GM21786 (cell line): ENCODE measurements around the gene RAP1GAP2.
"Not testable (repeated sequence)": the region's sequence is repeated elsewhere in the genome, so short reads cannot be mapped to it uniquely, and the experiment has no call there.

Experiments used
- ATAC-seq: cut with Tn5 transposase; IDR thresholded peaks from one replicate; pipeline ENCODE4 v1.9.1; 2021; ENCODE audit not compliant: unreplicated experiment

The RAP1GAP2 gene

DNA sequence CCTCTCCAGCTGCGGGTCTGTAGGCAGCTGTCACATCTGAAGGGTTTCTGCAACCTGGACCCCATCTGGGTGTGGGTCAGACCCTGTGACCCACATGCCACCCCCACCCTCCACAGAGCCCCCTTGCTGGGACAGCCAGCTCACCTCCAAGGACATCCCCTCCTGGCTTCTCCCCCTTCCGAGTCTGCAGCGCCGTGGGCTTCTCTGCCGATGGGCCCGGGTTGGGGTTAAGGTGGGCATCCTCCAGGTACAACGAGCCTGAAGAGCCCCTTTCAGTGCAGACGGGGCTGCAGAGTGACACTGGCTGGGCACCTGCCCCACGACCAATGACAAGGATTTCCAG is 238.3 kb downstream of the RAP1GAP2 start:
- ATAC-seq, result no peak

DNA sequence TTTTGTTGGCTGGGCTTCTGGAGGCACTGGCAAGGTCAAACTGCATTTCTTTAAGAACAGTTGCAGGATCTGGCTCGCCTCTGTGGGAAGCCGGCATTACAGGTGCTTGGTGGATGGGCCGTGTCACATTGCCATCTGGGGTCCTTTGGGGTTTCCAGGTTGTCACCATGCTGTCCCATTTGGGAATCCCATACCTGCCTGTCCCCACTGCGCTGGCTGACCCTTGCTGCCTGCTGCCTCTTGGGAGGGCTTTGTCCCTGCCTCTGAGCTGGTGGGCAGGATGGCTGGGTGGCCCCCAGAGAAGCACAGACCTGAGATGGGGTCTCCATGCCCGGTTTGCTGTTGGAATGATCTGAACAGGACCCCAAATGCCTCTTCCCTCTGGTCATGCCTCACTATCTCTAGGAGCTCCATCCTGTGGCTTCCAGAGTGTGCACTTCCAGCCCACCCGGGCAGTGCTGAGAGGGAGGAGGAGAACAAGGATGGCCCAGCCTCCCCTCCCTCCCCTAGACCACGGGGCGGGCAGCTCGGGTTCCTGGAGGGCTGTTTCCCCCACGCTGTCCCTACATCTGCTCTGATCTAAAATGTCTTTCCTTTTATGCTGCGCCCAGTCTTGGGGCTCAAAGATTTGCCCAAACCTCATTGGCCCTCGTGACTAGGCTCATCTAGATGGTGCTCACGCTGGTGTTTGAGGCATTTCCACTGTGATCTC is 239.2 kb downstream of the RAP1GAP2 start:
- ATAC-seq, result no peak

DNA sequence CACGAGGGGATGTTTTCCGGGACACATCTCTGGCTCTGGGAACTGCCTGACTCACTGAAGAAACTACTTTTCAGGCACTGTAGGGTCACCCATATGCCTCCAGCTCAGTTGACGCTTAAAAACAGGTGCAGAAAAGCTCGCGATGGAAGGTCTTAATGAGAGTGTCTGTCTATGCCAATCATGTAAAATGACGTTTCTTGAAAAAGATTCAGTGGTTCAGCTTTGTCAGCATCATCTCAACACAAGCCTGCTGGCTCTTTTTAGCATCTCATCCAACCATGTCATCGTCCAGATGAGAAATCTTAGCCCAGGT is 239.7 kb downstream of the RAP1GAP2 start:
- ATAC-seq, result no peak

DNA sequence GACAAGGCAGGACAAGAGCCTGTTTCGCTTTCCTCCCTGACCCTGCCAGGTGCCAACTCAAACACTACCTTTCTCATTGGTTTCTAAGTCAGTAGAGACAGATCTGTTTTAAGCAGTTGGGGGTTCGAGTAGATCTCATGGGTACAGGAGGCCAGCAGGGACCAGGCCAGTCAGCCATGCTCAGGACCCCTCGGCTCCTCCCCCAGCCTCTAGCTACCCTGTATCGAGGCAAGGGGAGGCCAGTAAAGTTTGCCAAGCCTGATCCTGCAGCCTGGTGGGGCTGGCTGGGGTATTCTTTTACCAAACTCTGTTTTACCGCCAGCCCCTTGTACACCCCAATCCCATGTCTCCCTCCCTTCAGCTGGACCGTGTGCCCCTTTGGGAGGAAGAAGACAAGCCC is 240.6 kb downstream of the RAP1GAP2 start:
- no peak for ATAC-seq

DNA sequence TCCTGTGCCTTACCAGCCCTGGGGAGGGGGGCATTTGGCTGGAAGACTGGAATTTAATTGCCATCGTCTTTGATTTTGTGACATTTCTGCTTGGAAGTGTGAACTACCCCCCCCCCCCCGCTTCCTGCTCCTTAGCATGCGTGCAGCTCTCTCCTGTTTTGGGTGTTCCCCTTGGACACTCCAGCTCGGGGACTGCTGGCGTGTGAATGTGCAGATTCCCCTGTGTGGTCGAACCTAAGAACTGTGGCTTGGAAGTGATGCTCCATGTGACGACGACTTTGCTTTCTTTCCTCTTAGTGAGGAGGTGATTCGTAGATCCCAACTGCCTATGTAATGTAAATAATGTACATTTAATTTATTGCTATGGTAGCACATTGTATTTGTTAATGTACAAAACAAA is 241.0 kb downstream of the RAP1GAP2 start:
- no peak for ATAC-seq

DNA sequence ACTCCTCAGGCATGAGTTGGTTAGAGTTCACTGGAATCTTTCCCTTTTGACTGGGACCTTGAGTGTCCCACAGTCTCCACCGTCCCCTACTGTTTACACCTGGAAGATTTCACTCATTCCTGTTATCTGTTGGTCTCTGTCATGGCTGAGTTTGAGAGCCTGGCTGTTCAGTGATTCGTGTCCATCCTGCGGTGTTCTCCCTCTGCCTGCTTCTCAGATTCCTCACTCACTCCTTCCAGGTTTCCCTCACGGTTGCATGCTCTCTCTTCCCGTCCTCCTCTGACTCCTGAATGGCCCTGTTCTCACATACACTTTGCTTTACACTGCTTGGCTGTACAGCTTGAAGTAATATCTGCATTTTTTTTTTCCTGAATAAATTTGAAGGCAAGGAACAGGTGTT is 242.7 kb downstream of the RAP1GAP2 start:
- no peak for ATAC-seq

DNA sequence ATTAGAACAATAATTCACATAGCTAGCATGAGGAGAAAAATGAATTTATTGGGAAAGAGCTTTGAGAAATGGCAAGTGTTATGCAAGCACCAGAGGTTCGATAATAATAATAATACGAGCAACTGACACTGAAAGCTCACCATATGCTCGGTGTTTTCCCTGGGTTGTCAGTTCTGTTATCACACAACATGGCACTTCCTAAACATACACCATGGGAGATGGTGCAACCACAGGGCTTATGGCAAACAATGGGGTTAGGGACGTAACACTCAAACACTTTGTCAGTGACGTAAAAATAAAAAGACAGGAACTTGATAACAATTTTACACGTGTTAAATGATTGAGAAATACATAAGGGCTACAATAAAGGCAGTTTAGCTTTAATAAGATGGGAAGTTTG is 243.5 kb downstream of the RAP1GAP2 start:
- no peak for ATAC-seq

- ATAC-seq, result no peak
These were observed 244.6 kb downstream of the RAP1GAP2 start for GRCh38 chr17:3040882-3041281.

- no peak for ATAC-seq
These were observed 247.6 kb downstream of the RAP1GAP2 start for GRCh38 chr17:3043737-3044365.

GRCh38 chr17:3046753-3047152 is 250.5 kb downstream of the RAP1GAP2 start:
- no peak for ATAC-seq

DNA sequence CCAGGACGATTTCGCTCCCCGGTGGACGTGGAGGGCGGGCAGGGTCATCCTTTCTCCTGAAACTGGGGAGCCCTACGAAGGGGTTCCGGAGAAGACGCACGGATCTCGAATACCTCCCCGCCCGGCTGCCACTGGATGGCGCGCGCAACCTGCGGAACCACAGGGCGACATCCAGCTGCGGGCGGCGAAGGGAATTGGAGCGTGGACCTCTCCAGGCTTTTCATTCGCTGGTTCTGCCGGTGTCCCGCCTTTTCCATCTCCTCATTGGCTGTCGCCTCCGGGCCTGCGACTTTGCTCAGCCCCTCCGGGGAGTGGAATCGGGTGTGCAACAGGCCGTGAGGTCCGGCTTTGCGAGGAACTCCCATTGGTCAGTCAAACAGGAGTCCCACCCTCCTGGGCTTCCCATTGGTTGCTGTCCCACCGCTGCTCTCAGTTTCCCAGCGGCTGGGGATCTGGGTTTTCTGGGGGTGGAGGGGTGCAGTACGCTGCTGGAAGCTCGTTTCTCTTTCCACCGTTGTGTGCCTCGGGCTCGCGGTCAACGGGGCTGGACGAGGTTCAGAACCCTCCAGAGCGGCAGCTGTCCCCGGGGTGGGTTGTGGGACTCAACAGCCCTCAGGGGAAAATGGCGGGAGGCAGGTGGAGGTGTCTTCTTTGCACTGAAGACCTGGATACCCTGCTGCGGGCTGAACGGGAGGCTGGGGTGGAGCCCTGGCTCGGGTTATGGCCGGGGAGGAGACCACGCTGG is 252.7 kb downstream of the RAP1GAP2 start:
- peak; percentile 88 for ATAC-seq

DNA sequence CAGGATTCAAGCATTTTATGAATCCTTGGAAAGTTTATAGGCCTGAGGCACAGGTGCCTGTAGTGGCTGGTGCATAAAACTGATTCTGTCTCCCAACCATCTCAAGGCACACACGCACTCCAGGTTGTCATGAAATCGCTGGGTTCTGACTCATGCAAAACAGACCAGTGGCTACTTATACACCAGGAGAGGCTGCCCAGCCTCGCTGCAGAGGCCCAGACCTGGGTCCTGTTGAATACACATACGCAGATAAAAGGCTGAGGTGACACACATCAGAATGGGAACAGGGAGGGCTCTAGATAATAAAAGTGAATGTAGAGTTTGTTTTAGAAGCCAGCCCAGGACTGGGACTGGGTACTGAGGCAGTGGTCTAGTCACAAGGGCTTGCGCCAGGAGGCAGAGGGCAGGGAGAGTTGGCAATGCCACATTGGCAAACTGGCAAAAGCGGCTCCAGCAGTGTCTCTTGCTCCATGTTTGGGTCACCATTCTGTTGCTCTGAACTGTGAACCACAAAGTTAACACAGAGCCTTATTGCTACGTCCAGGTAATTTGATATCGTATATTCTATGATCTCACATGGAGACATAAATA is 253.6 kb downstream of the RAP1GAP2 start:
- no peak for ATAC-seq

- ATAC-seq, result not testable (repeated sequence)
These were observed 258.6 kb downstream of the RAP1GAP2 start for GRCh38 chr17:3054868-3055267.

- not testable (repeated sequence) for ATAC-seq
These were observed 266.7 kb downstream of the RAP1GAP2 start for GRCh38 chr17:3062824-3063377.

DNA sequence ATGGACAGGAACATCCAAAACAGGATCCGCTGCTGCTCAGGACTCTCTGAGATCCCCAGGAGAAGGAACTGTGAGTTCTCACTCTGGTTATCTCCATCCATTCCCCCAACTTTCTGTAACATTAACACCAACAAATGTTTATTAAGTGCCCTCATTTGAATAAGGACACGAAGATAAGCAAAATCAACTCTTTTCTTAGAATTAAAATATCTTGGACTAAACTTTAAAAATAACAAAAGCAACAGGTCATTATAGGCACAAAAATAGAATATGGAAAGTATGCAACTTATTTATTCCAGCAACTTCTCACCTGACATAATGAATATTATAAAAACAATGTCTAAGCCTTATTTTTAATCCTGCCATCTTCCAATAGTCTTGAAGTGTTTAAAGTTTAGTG is 267.3 kb downstream of the RAP1GAP2 start, which contains the start of gene OR1D5:
Gene OR1D5 (minus strand): TSS at position 101 of the 400 bp plus-strand sequence. CDS start 0 bp downstream, at position 101.
- not testable (repeated sequence) for ATAC-seq

DNA sequence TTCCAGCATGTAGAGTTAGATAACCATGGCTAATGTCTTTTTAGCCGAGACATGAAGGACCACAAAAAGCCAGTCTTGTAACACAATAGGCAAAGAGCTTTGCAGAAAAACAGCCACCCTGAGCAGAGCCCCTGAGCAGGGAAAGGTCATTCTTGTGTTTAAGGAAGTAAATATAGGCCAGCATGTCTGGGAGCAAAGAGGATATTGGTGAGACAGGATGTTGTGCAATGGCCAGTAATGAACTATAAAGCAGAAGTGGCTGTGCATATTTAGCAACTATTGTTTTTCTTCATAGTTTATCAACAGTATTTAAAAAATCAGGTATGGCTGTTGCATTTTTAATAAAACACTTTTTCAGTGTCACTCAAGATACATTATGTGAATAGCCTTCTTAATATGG is 269.0 kb downstream of the RAP1GAP2 start:
- ATAC-seq, result not testable (repeated sequence)

DNA sequence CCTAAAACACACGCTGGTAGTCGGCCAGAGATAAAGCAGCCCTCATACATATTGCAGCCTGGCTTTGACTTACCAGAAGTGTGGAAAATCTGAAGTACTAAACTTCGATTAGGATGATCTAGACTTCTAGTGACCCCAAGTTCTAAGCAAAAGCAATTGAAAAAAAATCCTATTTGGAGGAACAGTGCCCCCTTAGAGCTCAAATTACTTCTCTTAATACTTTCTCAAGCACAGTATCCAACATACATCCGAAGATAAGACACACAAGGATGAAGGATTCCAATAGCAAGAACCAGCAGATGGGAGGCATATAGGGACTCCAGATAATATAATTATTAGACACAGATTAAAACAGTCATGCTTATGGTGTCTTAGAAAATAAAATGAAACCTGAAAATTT is 277.6 kb downstream of the RAP1GAP2 start:
- ATAC-seq, result not testable (repeated sequence)
